ENCODE data around the gene RDH5. TPM values are rescaled to one million over a fixed set of nuclear protein-coding genes. Genes with fewer than 3 reads are reported as not detected.
A peak's percentile ranks its signal among the peaks of the same experiment; 100 is the strongest.

The RDH5 gene
- total RNA-seq, 6 experiments from 2014 or later, result 6.6 to 13.2 (median 7.8) TPM

DNA sequence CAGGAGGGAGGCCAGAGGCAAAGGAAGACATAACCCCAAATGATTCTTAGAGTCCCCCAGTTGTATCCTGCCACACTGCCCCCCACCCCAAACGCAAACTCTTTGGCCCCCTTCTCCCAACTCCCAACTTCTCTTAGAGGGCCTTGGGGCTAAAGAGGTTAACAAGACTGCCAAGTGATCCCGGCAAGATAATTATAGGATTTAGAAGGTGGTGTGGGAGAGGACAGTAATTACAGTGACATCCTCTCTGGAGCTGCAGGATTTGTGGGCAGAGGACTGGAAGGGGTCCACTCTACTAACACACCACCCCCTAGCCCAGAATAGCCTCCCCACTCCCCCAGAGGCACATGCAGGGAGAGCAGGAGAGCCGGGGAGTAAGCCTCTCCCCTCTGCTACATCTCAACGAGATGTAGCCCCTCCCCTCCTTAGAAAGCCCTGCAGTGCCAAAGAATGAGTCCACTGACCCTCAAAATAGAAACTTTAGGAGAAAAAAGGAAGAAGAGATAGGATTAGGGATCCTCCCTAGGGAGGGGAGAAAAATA, 17.5 kb downstream of the RDH5 start:
- Mint-ChIP-seq H3K4me1 (ENCODE audit: low read depth) (peaks cover 37% of the 10 kb centered on the region), H3K4me3 (peak overlapping the region; percentile 90), H3K27ac (peak overlapping the region; percentile 88), H3K9me3 (no peaks in the 10 kb centered on the region), H3K36me3 (ENCODE audit: low read depth) (no peaks in the 10 kb centered on the region), H3K27me3 (ENCODE audit: insufficient read depth) (peaks cover 2% of the 10 kb centered on the region; the same call in 1 of the 2 replicates)
- no peak for DNase-seq
- TF ChIP-seq, protein P1, sequence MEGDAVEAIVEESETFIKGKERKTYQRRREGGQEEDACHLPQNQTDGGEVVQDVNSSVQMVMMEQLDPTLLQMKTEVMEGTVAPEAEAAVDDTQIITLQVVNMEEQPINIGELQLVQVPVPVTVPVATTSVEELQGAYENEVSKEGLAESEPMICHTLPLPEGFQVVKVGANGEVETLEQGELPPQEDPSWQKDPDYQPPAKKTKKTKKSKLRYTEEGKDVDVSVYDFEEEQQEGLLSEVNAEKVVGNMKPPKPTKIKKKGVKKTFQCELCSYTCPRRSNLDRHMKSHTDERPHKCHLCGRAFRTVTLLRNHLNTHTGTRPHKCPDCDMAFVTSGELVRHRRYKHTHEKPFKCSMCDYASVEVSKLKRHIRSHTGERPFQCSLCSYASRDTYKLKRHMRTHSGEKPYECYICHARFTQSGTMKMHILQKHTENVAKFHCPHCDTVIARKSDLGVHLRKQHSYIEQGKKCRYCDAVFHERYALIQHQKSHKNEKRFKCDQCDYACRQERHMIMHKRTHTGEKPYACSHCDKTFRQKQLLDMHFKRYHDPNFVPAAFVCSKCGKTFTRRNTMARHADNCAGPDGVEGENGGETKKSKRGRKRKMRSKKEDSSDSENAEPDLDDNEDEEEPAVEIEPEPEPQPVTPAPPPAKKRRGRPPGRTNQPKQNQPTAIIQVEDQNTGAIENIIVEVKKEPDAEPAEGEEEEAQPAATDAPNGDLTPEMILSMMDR (IDR thresholded peaks at IDR 0.05), result 0 out of 2 replicates have a peak, but pooled peaks have one; percentile 44

DNA sequence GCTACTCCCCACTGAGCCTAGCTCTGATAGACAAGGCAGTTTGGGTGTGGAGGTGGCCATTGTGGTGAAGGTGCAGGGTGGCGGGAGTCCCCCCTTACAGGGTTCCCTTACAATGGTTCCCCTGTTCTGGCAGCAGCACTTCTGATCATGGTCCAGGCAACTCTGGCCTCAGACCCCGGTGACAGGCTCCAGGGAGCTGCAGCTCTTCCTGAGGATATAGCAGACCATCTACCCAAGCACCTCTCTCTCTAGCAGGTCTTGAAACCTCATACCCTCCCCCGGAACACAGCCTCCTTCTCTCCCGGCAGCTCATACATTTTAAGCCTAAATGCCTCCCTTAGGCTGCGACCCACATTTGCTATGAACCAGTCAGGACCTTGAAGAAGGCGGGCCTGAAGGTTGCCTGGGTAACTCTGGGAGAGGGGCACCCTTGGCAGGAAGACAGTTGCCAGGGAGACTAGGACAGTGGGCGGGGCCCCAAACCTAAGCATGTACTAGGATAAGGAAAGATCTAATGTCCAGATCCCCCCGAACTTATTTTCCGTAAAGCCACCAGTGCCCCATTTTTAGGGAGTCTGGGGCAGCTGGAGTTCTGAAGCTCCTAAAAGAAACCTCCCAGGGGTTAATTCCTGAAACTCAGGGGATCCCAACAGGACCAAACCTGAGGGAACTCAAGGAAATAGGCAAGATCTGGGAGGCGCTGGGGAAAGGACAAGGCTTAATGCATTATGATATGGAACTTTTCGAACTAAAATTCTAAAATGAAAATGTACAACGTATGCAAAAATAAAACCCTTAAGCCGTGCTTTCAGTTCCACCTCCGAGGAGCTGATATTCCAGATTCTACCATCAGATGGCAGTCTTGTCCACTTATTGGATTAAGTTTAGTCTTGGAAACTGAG, 18.2 kb downstream of the RDH5 start:
- Mint-ChIP-seq H3K36me3 (ENCODE audit: low read depth) (no peaks in the 10 kb centered on the region), H3K27me3 (ENCODE audit: insufficient read depth) (peaks cover 2% of the 10 kb centered on the region; the same call in 1 of the 2 replicates), H3K4me3 (peak overlapping the region; percentile 90), H3K9me3 (no peaks in the 10 kb centered on the region), H3K4me1 (ENCODE audit: low read depth) (peaks cover 40% of the 10 kb centered on the region), H3K27ac (peak overlapping the region; percentile 88)
- TF ChIP-seq, protein P1 (IDR thresholded peaks at IDR 0.05), result peak; percentile 94
- peak; percentile 74 for DNase-seq

DNA sequence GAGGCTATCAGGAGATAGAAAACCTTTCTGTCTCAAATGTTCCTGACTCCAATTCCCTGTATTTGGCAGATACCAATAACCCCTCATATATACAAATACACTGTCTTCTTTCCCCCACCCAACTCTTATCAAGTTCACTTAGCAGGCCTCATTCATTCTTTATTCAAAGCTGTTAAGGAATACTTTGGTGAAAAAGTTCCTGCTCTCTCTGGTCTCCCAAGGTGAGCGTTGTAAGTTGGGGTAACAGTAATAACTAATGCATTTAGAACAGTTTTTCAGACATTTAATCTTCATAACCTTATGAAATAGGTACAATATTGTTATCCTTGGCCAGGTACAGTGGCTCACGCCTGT, 18.8 kb downstream of the RDH5 start:
- no peak for DNase-seq
- Mint-ChIP-seq H3K9me3 (no peaks in the 10 kb centered on the region), H3K4me3 (peak overlapping the region; percentile 90; the same call in 1 of the 2 replicates), H3K27me3 (ENCODE audit: insufficient read depth) (peaks cover 2% of the 10 kb centered on the region), H3K4me1 (ENCODE audit: low read depth) (peaks cover 41% of the 10 kb centered on the region), H3K27ac (no peak overlapping the region), H3K36me3 (ENCODE audit: low read depth) (no peaks in the 10 kb centered on the region)
- TF ChIP-seq, protein P1 (IDR thresholded peaks at IDR 0.05), result no peak; the same call in none of the 2 replicates

DNA sequence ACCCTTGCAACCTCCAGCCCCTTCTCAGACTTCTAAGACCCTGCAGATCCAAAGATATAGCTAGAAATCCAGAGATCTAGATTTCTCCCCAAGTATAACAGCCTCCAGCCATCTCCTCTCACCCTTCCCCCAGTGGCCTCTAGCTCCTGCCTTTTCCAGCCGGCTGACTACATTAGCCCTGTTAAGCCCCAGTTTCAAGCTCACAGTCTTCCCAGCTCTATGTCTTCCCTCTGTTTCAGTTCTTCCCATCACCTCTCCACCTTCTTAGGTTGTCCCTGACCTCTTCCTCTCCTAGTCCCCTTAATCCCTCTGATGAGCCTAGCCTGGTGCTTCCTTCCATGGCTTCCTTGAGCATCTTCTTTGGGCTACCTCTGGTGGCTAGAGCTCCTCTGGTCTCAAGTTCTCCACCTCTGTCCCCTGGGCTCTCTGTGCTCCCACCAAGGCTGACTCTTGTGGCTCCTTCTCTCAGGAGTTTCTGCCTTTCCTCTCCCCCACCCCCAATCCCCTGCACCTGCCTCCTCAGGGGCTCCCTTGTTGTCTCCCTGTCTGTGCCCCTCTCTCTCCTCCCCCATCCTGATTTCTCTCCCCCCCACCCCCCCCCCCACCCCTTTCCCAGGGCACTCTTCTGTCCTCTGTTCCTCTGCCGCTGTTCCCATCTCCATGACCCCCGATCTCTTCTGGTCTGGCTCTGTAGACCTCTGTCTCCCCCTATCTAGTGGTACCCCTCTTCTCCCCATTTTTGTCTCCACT, 21.9 kb downstream of the RDH5 start:
- H3K9me3 Mint-ChIP-seq, result no peaks in the 10 kb centered on the region
- no peaks in the 10 kb centered on the region; the same call in 1 of the 2 replicates for H3K27me3 Mint-ChIP-seq (ENCODE audit: insufficient read depth)
- no peaks in the 10 kb centered on the region for H3K36me3 Mint-ChIP-seq (ENCODE audit: low read depth)
- H3K4me3 Mint-ChIP-seq, result peak overlapping the region; percentile 86
- TF ChIP-seq, protein P1 (IDR thresholded peaks at IDR 0.05), result no peak
- no peak for DNase-seq
- H3K4me1 Mint-ChIP-seq (ENCODE audit: low read depth), result peaks cover 57% of the 10 kb centered on the region
- peak overlapping the region; percentile 61 for H3K27ac Mint-ChIP-seq

DNA sequence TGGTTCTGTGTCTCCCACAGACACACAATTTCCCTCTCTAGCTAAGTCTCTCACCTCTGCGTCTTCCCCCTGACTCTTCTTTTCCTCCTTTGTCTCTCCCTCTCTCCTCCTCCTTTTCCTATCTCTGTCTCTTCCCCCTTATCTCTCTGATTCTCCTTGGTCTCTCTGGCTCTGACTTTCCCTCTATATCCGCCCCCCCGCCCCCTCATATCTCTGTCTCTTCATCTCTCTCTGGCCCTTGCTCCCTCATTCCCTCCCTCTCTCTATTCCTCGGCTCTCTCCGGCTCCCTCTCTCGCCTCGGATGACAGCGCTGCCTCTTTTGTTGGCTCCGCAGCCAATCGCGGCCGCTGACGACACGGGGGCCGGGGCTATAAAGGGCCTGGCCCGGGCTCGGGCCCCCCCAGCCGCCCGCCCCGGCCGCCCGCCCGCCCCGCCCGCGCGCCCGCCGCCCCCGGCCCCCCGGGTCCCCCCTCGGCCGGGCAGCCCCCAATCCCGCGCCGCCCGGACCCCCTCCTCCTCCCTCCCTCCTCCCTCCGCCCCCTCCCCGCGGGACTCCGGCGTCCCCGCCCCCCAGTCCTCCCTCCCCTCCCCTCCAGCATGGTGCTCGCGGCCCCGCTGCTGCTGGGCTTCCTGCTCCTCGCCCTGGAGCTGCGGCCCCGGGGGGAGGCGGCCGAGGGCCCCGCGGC, 22.7 kb downstream of the RDH5 start, which contains the start of gene GDF11:
GDF11 (plus strand) TSS at position 404 of the 687 bp plus-strand sequence; CDS start at position 599, 195 bp downstream.
- TF ChIP-seq, protein P1 (IDR thresholded peaks at IDR 0.05), result no peak
- Mint-ChIP-seq H3K27me3 (ENCODE audit: insufficient read depth) (no peaks in the 10 kb centered on the region; the same call in 1 of the 2 replicates), H3K36me3 (ENCODE audit: low read depth) (no peaks in the 10 kb centered on the region), H3K9me3 (no peaks in the 10 kb centered on the region), H3K4me3 (peak within 1 kb of the TSS; percentile 87), H3K4me1 (ENCODE audit: low read depth) (peaks cover 53% of the 10 kb centered on the region), H3K27ac (peak within 1 kb of the TSS; percentile 61)
- DNase-seq, result peak; percentile 72

Measured in HFFc6 (cell line).